ENCODE measurements around the gene KIF1A.

The KIF1A gene

GRCh38 chr2:240757086-240757614 lies 62.9 kb downstream of the KIF1A start:
- no peak for TF ChIP-seq CTCF (IDR thresholded peaks at IDR 0.05; ENCODE audit: low read depth, low read length)
- no peak for DNase-seq (ENCODE audit: extremely low read depth, low read depth)

- no peak for DNase-seq (ENCODE audit: extremely low read depth, low read depth)
Measured at GRCh38 chr2:240752209-240752608, 67.8 kb downstream of the KIF1A start.

GRCh38 chr2:240750409-240750808 lies 69.6 kb downstream of the KIF1A start:
- DNase-seq (ENCODE audit: extremely low read depth, low read depth): no peak
- TF ChIP-seq CTCF (IDR thresholded peaks at IDR 0.05; ENCODE audit: low read depth, low read length): no peak

More at GRCh38 chr2:240752209-240752608, 67.8 kb downstream of the KIF1A start:
- no peak for TF ChIP-seq CTCF (IDR thresholded peaks at IDR 0.05; ENCODE audit: low read depth, low read length)

GRCh38 chr2:240749516-240749915 lies 70.5 kb downstream of the KIF1A start:
- no peak for TF ChIP-seq CTCF (IDR thresholded peaks at IDR 0.05; ENCODE audit: low read depth, low read length)
- no peak for DNase-seq (ENCODE audit: extremely low read depth, low read depth)

- no peak for TF ChIP-seq CTCF (IDR thresholded peaks at IDR 0.05; ENCODE audit: low read depth, low read length)
- no peak for DNase-seq (ENCODE audit: extremely low read depth, low read depth)
Measured at GRCh38 chr2:240747256-240747655, 72.8 kb downstream of the KIF1A start.

GRCh38 chr2:240746671-240747070 lies 73.3 kb downstream of the KIF1A start:
- DNase-seq (ENCODE audit: extremely low read depth, low read depth): no peak
- no peak for TF ChIP-seq CTCF (IDR thresholded peaks at IDR 0.05; ENCODE audit: low read depth, low read length)

GRCh38 chr2:240745962-240746361 lies 74.1 kb downstream of the KIF1A start:
- TF ChIP-seq CTCF (IDR thresholded peaks at IDR 0.05; ENCODE audit: low read depth, low read length): no peak
- DNase-seq (ENCODE audit: extremely low read depth, low read depth): no peak
